T-helper 2 cell treated with Interferon-gamma antibody and Interleukin-4, amounts not matched to agents 5 μg/mL and 100 μg/mL, for 36 hours (primary cell): ENCODE results near the gene BIVM.
"Not testable (repeated sequence)": the region's sequence is repeated elsewhere in the genome, so short reads cannot be mapped to it uniquely, and the experiment has no call there.

Experiments
- DNase-seq: peaks from one replicate; pipeline ENCODE4 v3.0.0; 2021; ENCODE audit warnings: low spot score
- H3K27ac Mint-ChIP-seq: one replicate; pipeline ENCODE4 v1.8.0; 2021; ENCODE audit warnings: mild to moderate bottlenecking, mixed read lengths
- H3K27me3 Mint-ChIP-seq: one replicate; pipeline ENCODE4 v1.8.0; 2021; ENCODE audit warnings: low read depth, mixed read lengths
- H3K36me3 Mint-ChIP-seq: one replicate; pipeline ENCODE4 v1.8.0; 2021; ENCODE audit warnings: low read depth, mixed read lengths
- H3K4me1 Mint-ChIP-seq: one replicate; pipeline ENCODE4 v1.8.0; 2021; ENCODE audit warnings: low read depth, mixed read lengths
- H3K4me3 Mint-ChIP-seq: one replicate; pipeline ENCODE4 v1.8.0; 2022; ENCODE audit warnings: mild to moderate bottlenecking, moderate library complexity, mixed read lengths
- H3K9me3 Mint-ChIP-seq: one replicate; pipeline ENCODE4 v1.8.0; 2021; ENCODE audit warnings: mixed read lengths

Gene BIVM

GRCh38 chr13:102774591-102775520, 24.1 kb upstream of the BIVM start:
- Mint-ChIP-seq H3K36me3 (peaks cover 29% of the 10 kb centered on the region), H3K4me3 (peak overlapping the region; percentile 94), H3K4me1 (peaks cover 65% of the 10 kb centered on the region), H3K27me3 (no peaks in the 10 kb centered on the region), H3K9me3 (peaks cover 5% of the 10 kb centered on the region), H3K27ac (peak overlapping the region; percentile 93)
- DNase-seq = no peak

GRCh38 chr13:102776271-102776670, 22.6 kb upstream of the BIVM start:
- Mint-ChIP-seq H3K4me1 (peaks cover 67% of the 10 kb centered on the region), H3K27me3 (no peaks in the 10 kb centered on the region), H3K36me3 (peaks cover 27% of the 10 kb centered on the region), H3K9me3 (peaks cover 14% of the 10 kb centered on the region), H3K27ac (no peak overlapping the region), H3K4me3 (no peak overlapping the region)
- DNase-seq = no peak

- H3K9me3 Mint-ChIP-seq = peaks cover 25% of the 10 kb centered on the region
- peaks cover 61% of the 10 kb centered on the region for H3K4me1 Mint-ChIP-seq
- H3K4me3 Mint-ChIP-seq = no peak overlapping the region
- no peak overlapping the region for H3K27ac Mint-ChIP-seq
- H3K36me3 Mint-ChIP-seq = peaks cover 32% of the 10 kb centered on the region
- no peak for DNase-seq
- no peaks in the 10 kb centered on the region for H3K27me3 Mint-ChIP-seq
Measured at GRCh38 chr13:102777736-102778135, 21.2 kb upstream of the BIVM start.

- Mint-ChIP-seq H3K27me3 (no peaks in the 10 kb centered on the region), H3K4me1 (peaks cover 54% of the 10 kb centered on the region), H3K4me3 (peak overlapping the region; percentile 77), H3K36me3 (peaks cover 40% of the 10 kb centered on the region), H3K9me3 (peaks cover 27% of the 10 kb centered on the region), H3K27ac (peak overlapping the region; percentile 98)
- DNase-seq = peak; percentile 76
Measured at GRCh38 chr13:102779436-102780159, 19.3 kb upstream of the BIVM start.

GRCh38 chr13:102780656-102781055, 18.3 kb upstream of the BIVM start:
- Mint-ChIP-seq H3K4me1 (peaks cover 47% of the 10 kb centered on the region), H3K36me3 (peaks cover 46% of the 10 kb centered on the region), H3K27ac (peak overlapping the region; percentile 98), H3K4me3 (peak overlapping the region; percentile 77), H3K9me3 (peaks cover 27% of the 10 kb centered on the region)
- not testable (repeated sequence) for H3K27me3 Mint-ChIP-seq, DNase-seq

- Mint-ChIP-seq H3K27me3 (no peaks in the 10 kb centered on the region), H3K27ac (peak overlapping the region; percentile 98), H3K36me3 (peaks cover 55% of the 10 kb centered on the region)
Measured at GRCh38 chr13:102781591-102781990, 17.3 kb upstream of the BIVM start.

GRCh38 chr13:102784483-102784882, 14.4 kb upstream of the BIVM start:
- H3K4me1 Mint-ChIP-seq = peaks cover 27% of the 10 kb centered on the region
- H3K36me3 Mint-ChIP-seq = peaks cover 70% of the 10 kb centered on the region
- no peak overlapping the region for H3K27ac Mint-ChIP-seq
- no peaks in the 10 kb centered on the region for H3K27me3 Mint-ChIP-seq
- no peak for DNase-seq
- no peak overlapping the region for H3K4me3 Mint-ChIP-seq
- H3K9me3 Mint-ChIP-seq = peaks cover 22% of the 10 kb centered on the region

More at GRCh38 chr13:102781591-102781990, 17.3 kb upstream of the BIVM start:
- no peak for DNase-seq
- Mint-ChIP-seq H3K4me3 (no peak overlapping the region), H3K9me3 (peaks cover 27% of the 10 kb centered on the region), H3K4me1 (peaks cover 42% of the 10 kb centered on the region)

GRCh38 chr13:102788683-102789082, 10.2 kb upstream of the BIVM start:
- Mint-ChIP-seq H3K4me1 (peaks cover 6% of the 10 kb centered on the region), H3K9me3 (no peaks in the 10 kb centered on the region), H3K36me3 (peaks cover 58% of the 10 kb centered on the region), H3K27ac (no peak overlapping the region), H3K4me3 (no peak overlapping the region), H3K27me3 (no peaks in the 10 kb centered on the region)
- DNase-seq = no peak

- Mint-ChIP-seq H3K4me1 (peaks cover 11% of the 10 kb centered on the region), H3K27ac (no peak overlapping the region), H3K9me3 (no peaks in the 10 kb centered on the region), H3K27me3 (no peaks in the 10 kb centered on the region), H3K4me3 (no peak overlapping the region), H3K36me3 (peaks cover 43% of the 10 kb centered on the region)
- DNase-seq = no peak
Measured at GRCh38 chr13:102792396-102792795, 6.5 kb upstream of the BIVM start.

- no peak overlapping the region for H3K4me3 Mint-ChIP-seq
- peaks cover 20% of the 10 kb centered on the region for H3K4me1 Mint-ChIP-seq
- H3K36me3 Mint-ChIP-seq = peaks cover 33% of the 10 kb centered on the region
- no peaks in the 10 kb centered on the region for H3K9me3 Mint-ChIP-seq
- no peak for DNase-seq
- H3K27ac Mint-ChIP-seq = no peak overlapping the region
- no peaks in the 10 kb centered on the region for H3K27me3 Mint-ChIP-seq
Measured at GRCh38 chr13:102793611-102794355, 5.1 kb upstream of the BIVM start.

- Mint-ChIP-seq H3K36me3 (peaks cover 8% of the 10 kb centered on the region), H3K4me3 (peak overlapping the region; percentile 92), H3K27ac (peak overlapping the region; percentile 91), H3K9me3 (no peaks in the 10 kb centered on the region), H3K27me3 (no peaks in the 10 kb centered on the region), H3K4me1 (peaks cover 39% of the 10 kb centered on the region)
- peak; percentile 14 for DNase-seq
Measured at GRCh38 chr13:102799426-102800144, 666 bp downstream of the BIVM start.

- Mint-ChIP-seq H3K27me3 (no peaks in the 10 kb centered on the region), H3K4me3 (peak overlapping the region; percentile 92), H3K4me1 (peaks cover 39% of the 10 kb centered on the region), H3K36me3 (peaks cover 11% of the 10 kb centered on the region), H3K27ac (peak overlapping the region; percentile 89), H3K9me3 (no peaks in the 10 kb centered on the region)
- peak; percentile 87 for DNase-seq
Measured at GRCh38 chr13:102800145-102801041, 1.5 kb downstream of the BIVM start.
